K562 (cell line): ENCODE data around the gene EPB41L4B. TPM values are rescaled to one million over a fixed set of nuclear protein-coding genes. Genes with fewer than 3 reads are reported as not detected.

ENCODE experiments used
- BRCA1 ChIP-seq, 2 experiments: fragments of 450-650 bp in 1 of 2; sonication (generic) in 1 of 2; formaldehyde crosslinking in 1 of 2; IDR thresholded peaks; 2 replicates each; pipeline versions ENCODE4 v1.5.0 to v1.6.1; 2017 to 2020; ENCODE audit warnings: mild to moderate bottlenecking in 1 of 2, missing genetic modification reagents in 1 of 2
- CTBP1 ChIP-seq: fragments of 450-650 bp; IDR thresholded peaks from 2 replicates; pipeline ENCODE4 v1.6.1; 2016; ENCODE audit warnings: borderline replicate concordance
- ELK3 ChIP-seq: fragments of 450-650 bp; formaldehyde crosslinking; IDR thresholded peaks from 2 replicates; pipeline ENCODE4 v1.4.0; 2020; ENCODE audit warnings: mild to moderate bottlenecking
- FOXP1 ChIP-seq: sonication (generic); formaldehyde crosslinking; IDR thresholded peaks from 2 replicates; pipeline ENCODE4 v1.8.0; 2022; ENCODE audit warnings: mild to moderate bottlenecking, missing genetic modification reagents
- NEUROD1 ChIP-seq: fragments of 150-350 bp; IDR thresholded peaks from 2 replicates; pipeline ENCODE4 v1.6.1; 2014; ENCODE audit warnings: borderline replicate concordance, low read length, low read depth; ENCODE audit not compliant: partially characterized antibody
- POLR2B ChIP-seq: fragments of 450-650 bp; IDR thresholded peaks from 2 replicates; pipeline ENCODE4 v1.6.1; 2018; ENCODE audit warnings: low read depth; ENCODE audit not compliant: partially characterized antibody
- RNF219 ChIP-seq: fragments of 250-450 bp; sonication (Bioruptor Pico); IDR thresholded peaks from 2 replicates; pipeline ENCODE4 v1.5.0; 2022; ENCODE audit warnings: mild to moderate bottlenecking
- SIN3B ChIP-seq: fragments of 450-650 bp; IDR thresholded peaks from 2 replicates; pipeline ENCODE4 v1.6.1; 2017; ENCODE audit warnings: low read depth, mild to moderate bottlenecking, moderate library complexity
- SRSF9 ChIP-seq: fragments of 200-400 bp; formaldehyde crosslinking; IDR thresholded peaks from 2 replicates; pipeline ENCODE4 v1.6.1; 2017; ENCODE audit warnings: low read depth, low read length, borderline replicate concordance
- ZBTB5 ChIP-seq: fragments of 450-650 bp; IDR thresholded peaks from 2 replicates; pipeline ENCODE4 v1.6.1; 2017; ENCODE audit warnings: antibody characterized with exemption
- ZC3H4 ChIP-seq: sonication (generic); formaldehyde crosslinking; IDR thresholded peaks from 2 replicates; pipeline ENCODE4 v1.9.0; 2021; ENCODE audit warnings: missing genetic modification reagents, borderline replicate concordance
- ZNF24 ChIP-seq: fragments of 450-650 bp; IDR thresholded peaks from 2 replicates; pipeline ENCODE4 v1.6.1; 2016
- ZNF778 ChIP-seq: fragments of 450-650 bp; formaldehyde crosslinking; IDR thresholded peaks from 2 replicates; pipeline ENCODE4 v1.4.0; 2020; ENCODE audit warnings: mild to moderate bottlenecking, moderate library complexity
- polyA plus RNA-seq, 8 experiments: library from polyadenylated mRNA; depleted of rRNA in 4 of 8; stranded (reverse) in 5 of 8; unstranded in 3 of 8; fragments of >200 nt; fragmentation: Nextera tagmentation in 2 of 8; fragmentation: Illumina TruSeq in 1 of 8; extraction: Ambion mirVana in 2 of 8; extraction: Trizol in 1 of 8; gene quantifications; 2 replicates each; pipeline versions ENCODE4 v1.2.1 to v1.2.3, GENCODE V29; 2011 to 2014; ENCODE audit warnings: inconsistent platforms in 1 of 8, missing spikeins in 1 of 8
- total RNA-seq, 7 experiments: library from RNA; depleted of rRNA in 6 of 7; stranded (reverse); fragments of >200 nt in 6 of 7; fragmentation: Illumina TruSeq in 2 of 7; extraction: Trizol in 2 of 7; gene quantifications; 2 replicates each; pipeline versions ENCODE4 v1.2.1 to v1.2.3, GENCODE V29; 2011 to 2021; ENCODE audit warnings: low replicate concordance in 1 of 7
- TF ChIP-seq, protein P1 (sequence below), 2 experiments: IDR thresholded peaks in 1 of 2; conservative IDR thresholded peaks in 1 of 2; 2 replicates each; pipeline ENCODE4 v1.6.1; 2016; ENCODE audit warnings: low read depth in 2 of 2, mild to moderate bottlenecking in 1 of 2, missing compliant biosample characterization in 1 of 2, missing genetic modification characterization in 1 of 2, moderate library complexity in 1 of 2
- TF ChIP-seq, protein P2 (sequence below): fragments of 450-650 bp; IDR thresholded peaks from 2 replicates; pipeline ENCODE4 v1.6.1; 2016; ENCODE audit warnings: antibody characterized with exemption
- TF ChIP-seq, protein P3 (sequence below): fragments of 250-450 bp; sonication (Bioruptor Pico); IDR thresholded peaks from 2 replicates; pipeline ENCODE4 v1.5.1; 2021; ENCODE audit warnings: mild to moderate bottlenecking

EPB41L4B gene
- total and polyA plus RNA-seq, 9 of the 15 experiments (the other 6 are each of a cell fraction or from before 2014, with no cell fraction given), result 0.09 to 0.38 (median 0.21) TPM

GRCh38 chr9:109143881-109144562 lies 176.8 kb downstream of the EPB41L4B start (continued):
- TF ChIP-seq RNF219 (no peak), FOXP1 (CRISPR knock-in tag) (no peak), SIN3B (no peak), CTBP1 (peak; percentile 74), POLR2B (no peak), ELK3 (no peak), ZNF778 (no peak), ZC3H4 (CRISPR knock-in tag) (no peak), BRCA1 (IDR thresholded peaks at IDR 0.05) (no peak), BRCA1 (CRISPR knock-in tag; IDR thresholded peaks at IDR 0.05) (no peak), SRSF9 (no peak), NEUROD1 (no peak), ZNF24 (no peak), ZBTB5 (no peak)
- TF ChIP-seq, protein P1, sequence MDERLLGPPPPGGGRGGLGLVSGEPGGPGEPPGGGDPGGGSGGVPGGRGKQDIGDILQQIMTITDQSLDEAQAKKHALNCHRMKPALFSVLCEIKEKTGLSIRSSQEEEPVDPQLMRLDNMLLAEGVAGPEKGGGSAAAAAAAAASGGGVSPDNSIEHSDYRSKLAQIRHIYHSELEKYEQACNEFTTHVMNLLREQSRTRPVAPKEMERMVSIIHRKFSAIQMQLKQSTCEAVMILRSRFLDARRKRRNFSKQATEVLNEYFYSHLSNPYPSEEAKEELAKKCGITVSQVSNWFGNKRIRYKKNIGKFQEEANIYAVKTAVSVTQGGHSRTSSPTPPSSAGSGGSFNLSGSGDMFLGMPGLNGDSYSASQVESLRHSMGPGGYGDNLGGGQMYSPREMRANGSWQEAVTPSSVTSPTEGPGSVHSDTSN (CRISPR knock-in tag; IDR thresholded peaks at IDR 0.05; ENCODE audit: low read depth), result no peak
- TF ChIP-seq, protein P1 (tag; conservative IDR thresholded peaks at IDR 0.05; ENCODE audit: low read depth), result no peak
- TF ChIP-seq, protein P2, sequence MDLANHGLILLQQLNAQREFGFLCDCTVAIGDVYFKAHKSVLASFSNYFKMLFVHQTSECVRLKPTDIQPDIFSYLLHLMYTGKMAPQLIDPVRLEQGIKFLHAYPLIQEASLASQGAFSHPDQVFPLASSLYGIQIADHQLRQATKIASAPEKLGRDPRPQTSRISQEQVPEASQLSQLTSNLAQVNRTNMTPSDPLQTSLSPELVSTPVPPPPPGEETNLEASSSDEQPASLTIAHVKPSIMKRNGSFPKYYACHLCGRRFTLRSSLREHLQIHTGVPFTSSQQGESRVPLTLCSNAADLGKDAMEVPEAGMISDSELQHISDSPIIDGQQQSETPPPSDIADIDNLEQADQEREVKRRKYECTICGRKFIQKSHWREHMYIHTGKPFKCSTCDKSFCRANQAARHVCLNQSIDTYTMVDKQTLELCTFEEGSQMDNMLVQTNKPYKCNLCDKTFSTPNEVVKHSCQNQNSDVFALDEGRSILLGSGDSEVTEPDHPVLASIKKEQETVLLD, result no peak
- TF ChIP-seq, protein P3, sequence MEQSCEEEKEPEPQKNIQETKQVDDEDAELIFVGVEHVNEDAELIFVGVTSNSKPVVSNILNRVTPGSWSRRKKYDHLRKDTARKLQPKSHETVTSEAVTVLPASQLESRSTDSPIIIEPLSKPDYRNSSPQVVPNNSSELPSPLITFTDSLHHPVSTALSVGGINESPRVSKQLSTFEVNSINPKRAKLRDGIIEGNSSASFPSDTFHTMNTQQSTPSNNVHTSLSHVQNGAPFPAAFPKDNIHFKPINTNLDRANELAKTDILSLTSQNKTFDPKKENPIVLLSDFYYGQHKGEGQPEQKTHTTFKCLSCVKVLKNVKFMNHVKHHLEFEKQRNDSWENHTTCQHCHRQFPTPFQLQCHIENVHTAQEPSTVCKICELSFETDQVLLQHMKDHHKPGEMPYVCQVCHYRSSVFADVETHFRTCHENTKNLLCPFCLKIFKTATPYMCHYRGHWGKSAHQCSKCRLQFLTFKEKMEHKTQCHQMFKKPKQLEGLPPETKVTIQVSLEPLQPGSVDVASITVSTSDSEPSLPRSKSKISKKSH, result no peak
